Right lobe of liver (tissue), 6 donors: Measurements from ENCODE around the gene TMX2. TPM values are rescaled to one million over a fixed set of nuclear protein-coding genes. Genes with fewer than 3 reads are reported as not detected.

ENCODE experiments used
- ATAC-seq, 4 donors: fragments of 200-7000 bp; cut with Tn5 transposase; one replicate each; pipeline ENCODE4 v1.9.1; 2020; ENCODE audit warnings: mild to moderate bottlenecking in 4 of 4, moderate library complexity in 4 of 4
- DNase-seq, 3 donors: peaks; one replicate each; pipeline ENCODE4 v3.0.0-alpha.2; 2020
- H3K27ac ChIP-seq, 3 donors: fragments of 200-600 bp; one replicate each; pipeline ENCODE4 v1.8.0; 2022
- H3K27me3 ChIP-seq, 2 donors: fragments of 200-600 bp; one replicate each; pipeline ENCODE4 v1.8.0; 2022
- H3K36me3 ChIP-seq, 4 donors: fragments of 200-600 bp; sonication (generic) in 1 of 4; one replicate each; pipeline versions ENCODE4 v1.5.1 to v1.8.0; 2017 to 2022; ENCODE audit warnings: control low read depth in 1 of 4
- H3K4me1 ChIP-seq, 4 donors: fragments of 200-600 bp; sonication (generic) in 1 of 4; one replicate each; pipeline versions ENCODE4 v1.5.1 to v1.8.0; 2017 to 2022; ENCODE audit warnings: control low read depth in 1 of 4
- H3K4me3 ChIP-seq, 3 donors: fragments of 200-600 bp; one replicate each; pipeline ENCODE4 v1.8.0; 2022
- H3K9me3 ChIP-seq, 4 donors: fragments of 200-600 bp; sonication (generic) in 1 of 4; one replicate each; pipeline versions ENCODE4 v1.5.1 to v1.8.0; 2017 to 2022; ENCODE audit warnings: control low read depth in 1 of 4
- POLR2A ChIP-seq: fragments of 450-650 bp; IDR thresholded peaks from one replicate; pipeline ENCODE4 v1.6.1; 2017; ENCODE audit warnings: antibody characterized with exemption, mild to moderate bottlenecking
- WGBS: methylation state at CpG from one replicate; pipeline ENCODE4 v1.1.6; 2018; ENCODE audit warnings: low coverage, low lambda C conversion rate; ENCODE audit not compliant: insufficient coverage; ENCODE audit errors: missing lambda C conversion rate; 5-methylcytosine and 5-hydroxymethylcytosine counted together
- intact Hi-C, 2 donors: fragments of 100-400 bp; cut with DNase I; formaldehyde crosslinking; loops; one replicate each; pipeline versions ENCODE4 v1.11.2 to v1.14.1; 2022
- total RNA-seq, 6 experiments: library from RNA; depleted of rRNA in 2 of 6; stranded (reverse); fragments of >200 nt in 2 of 6; fragmentation: NEBNext Ultra II Directional in 3 of 6; extraction: Animal tissue kit (Norgen Biotek cat#: 25700) in 3 of 6; gene quantifications; one replicate each; pipeline versions ENCODE4 v1.1.0 to v1.2.4, GENCODE V29; 2016 to 2023
- TF ChIP-seq, protein P1 (sequence below), 4 donors: fragments of 200-600 bp in 3 of 4; fragments of 450-650 bp in 1 of 4; IDR thresholded peaks; one replicate each; pipeline versions ENCODE4 v1.5.1 to v1.8.0; 2016 to 2022; ENCODE audit warnings: antibody characterized with exemption in 4 of 4, mild to moderate bottlenecking in 2 of 4
- donor health status: DM: no; HTN: yes; CAD: no.
- donor health status: DM: no; HTN: no; CAD: no.
- donor health status: DM: no; HTN: no; CAD: no.
- donor health status: DM: no; HTN: yes; CAD: no.
- donor health status: DM: no; HTN: yes; CAD: no.

Gene TMX2
- total RNA-seq, 6 experiments from 2014 or later: 39.1 to 53.8 (median 48.5) TPM

DNA sequence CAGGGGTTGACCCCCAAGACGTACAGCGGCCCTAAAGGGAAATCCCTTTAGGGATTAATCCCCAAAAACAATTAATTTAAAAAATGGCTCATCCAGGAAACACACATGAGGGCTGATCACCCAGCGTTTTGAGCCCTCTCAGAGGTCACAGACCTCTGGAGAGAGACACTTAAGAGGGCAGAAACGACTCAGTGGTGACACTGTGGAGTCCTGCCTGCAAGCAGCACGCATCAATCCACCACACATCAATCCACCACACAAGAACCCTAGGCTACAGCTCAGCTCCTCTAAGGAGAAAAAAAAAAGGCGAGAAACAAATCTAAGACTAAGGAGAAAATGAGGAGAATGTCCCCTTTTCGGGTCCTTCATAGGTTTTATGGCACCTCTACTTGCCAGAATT is 16.4 kb downstream of the TMX2 start:
- no peaks in the 10 kb centered on the region for H3K27me3 ChIP-seq
- H3K27ac ChIP-seq: no peak overlapping the region
- no peaks in the 10 kb centered on the region for H3K9me3 ChIP-seq
- no peaks in the 10 kb centered on the region for H3K36me3 ChIP-seq
- intact Hi-C loops: no loop called here
- DNase-seq (no peak), ATAC-seq (no peak)
- TF ChIP-seq, protein P1, sequence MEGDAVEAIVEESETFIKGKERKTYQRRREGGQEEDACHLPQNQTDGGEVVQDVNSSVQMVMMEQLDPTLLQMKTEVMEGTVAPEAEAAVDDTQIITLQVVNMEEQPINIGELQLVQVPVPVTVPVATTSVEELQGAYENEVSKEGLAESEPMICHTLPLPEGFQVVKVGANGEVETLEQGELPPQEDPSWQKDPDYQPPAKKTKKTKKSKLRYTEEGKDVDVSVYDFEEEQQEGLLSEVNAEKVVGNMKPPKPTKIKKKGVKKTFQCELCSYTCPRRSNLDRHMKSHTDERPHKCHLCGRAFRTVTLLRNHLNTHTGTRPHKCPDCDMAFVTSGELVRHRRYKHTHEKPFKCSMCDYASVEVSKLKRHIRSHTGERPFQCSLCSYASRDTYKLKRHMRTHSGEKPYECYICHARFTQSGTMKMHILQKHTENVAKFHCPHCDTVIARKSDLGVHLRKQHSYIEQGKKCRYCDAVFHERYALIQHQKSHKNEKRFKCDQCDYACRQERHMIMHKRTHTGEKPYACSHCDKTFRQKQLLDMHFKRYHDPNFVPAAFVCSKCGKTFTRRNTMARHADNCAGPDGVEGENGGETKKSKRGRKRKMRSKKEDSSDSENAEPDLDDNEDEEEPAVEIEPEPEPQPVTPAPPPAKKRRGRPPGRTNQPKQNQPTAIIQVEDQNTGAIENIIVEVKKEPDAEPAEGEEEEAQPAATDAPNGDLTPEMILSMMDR (IDR thresholded peaks at IDR 0.05): no peak
- no peak for TF ChIP-seq POLR2A
- WGBS: 80% methylated on average over 7 of the region's 7 CpGs
- no peaks in the 10 kb centered on the region for H3K4me1 ChIP-seq
- H3K4me3 ChIP-seq: no peak overlapping the region

DNA sequence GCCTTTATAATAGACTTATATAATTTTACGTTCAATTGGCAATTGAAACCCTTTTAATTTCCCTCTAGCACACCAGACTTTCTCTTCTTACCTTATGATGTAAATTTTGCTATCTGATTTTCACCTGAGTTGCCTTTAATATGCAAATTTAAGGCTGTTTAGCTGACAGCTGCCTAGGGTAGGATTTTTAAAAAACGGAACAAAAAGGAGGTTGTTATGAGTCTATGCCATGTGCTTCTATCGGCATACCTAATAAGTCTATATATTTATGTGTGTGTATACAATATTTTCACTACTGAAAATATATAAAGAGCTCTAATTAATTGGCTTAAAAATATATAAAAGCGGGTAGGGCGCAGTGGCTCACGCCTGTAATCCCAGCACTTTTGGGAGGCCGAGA is 17.1 kb downstream of the TMX2 start:
- H3K27me3 ChIP-seq: no peaks in the 10 kb centered on the region
- intact Hi-C loops: no loop called here
- H3K4me3 ChIP-seq: no peak overlapping the region
- H3K27ac ChIP-seq: no peak overlapping the region
- ATAC-seq: no peak
- no peaks in the 10 kb centered on the region for H3K4me1 ChIP-seq
- DNase-seq: no peak
- 93% methylated on average over 7 of the region's 7 CpGs for WGBS
- no peak for TF ChIP-seq POLR2A
- TF ChIP-seq, protein P1 (IDR thresholded peaks at IDR 0.05): no peak
- no peaks in the 10 kb centered on the region for H3K9me3 ChIP-seq
- peaks cover 0 to 1% (median 0%) of the 10 kb centered on the region in 4 donors for H3K36me3 ChIP-seq

DNA sequence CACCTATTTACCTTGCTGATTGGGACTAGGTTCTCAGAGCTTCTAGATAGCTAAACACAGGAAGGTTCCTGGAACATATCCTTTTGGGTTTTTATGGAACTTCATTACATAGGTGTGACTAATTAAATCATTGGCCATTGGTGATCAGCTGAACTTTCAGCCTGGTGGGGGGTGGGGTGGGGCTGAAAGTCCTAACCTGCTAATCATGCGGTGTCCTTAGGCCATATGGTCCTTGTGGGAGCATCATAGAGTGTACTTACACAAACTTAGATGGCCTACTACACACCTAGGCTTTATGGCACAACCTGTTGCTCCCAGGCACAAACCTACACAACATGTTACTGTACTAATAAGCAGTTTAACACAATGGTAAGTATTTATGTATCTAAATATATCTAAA is 20.3 kb downstream of the TMX2 start:
- WGBS: 100% methylated on average over 1 of the region's 1 CpG

DNA sequence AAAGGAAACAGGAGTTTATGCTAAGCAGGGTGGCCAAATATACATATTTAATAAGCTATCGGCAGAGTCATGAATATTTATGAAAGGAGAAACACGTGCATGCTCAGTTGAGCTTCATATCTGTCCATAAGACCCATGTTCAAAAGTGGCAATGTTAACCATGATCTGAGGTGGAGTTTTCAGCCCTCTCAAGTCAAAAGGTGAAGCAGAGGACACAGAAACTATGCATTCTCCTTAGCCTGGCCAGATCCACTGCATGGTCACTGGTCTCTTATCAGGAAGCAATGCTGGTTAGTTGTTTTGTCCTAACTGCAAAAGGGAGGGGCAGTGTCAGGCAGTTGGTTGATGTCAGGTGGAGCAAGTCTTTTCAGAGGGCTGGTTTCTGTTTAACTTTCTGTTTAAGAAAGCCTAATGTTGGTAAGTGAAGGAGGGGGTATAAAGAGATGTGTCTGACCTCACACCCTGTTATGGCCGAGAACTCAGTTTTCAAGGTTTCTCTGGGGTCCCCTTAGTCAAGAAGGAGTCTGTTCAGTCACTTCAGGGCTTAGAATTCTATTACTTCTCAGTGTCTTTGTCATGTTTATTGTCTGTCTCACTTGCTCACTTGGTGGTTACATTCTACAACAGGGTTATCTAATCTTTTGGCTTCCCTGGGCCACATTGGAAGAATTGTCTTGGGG is 23.4 kb downstream of the TMX2 start:
- no peaks in the 10 kb centered on the region for H3K9me3 ChIP-seq
- TF ChIP-seq POLR2A: no peak
- TF ChIP-seq, protein P1 (IDR thresholded peaks at IDR 0.05): no peak
- H3K4me3 ChIP-seq: no peak overlapping the region
- DNase-seq (no peak), ATAC-seq (no peak)
- H3K27me3 ChIP-seq: no peaks in the 10 kb centered on the region
- intact Hi-C loops: no loop called here
- WGBS: 82% methylated on average over 3 of the region's 3 CpGs
- no peak overlapping the region for H3K27ac ChIP-seq
- peaks cover 0 to 5% (median 0%) of the 10 kb centered on the region in 4 donors for H3K4me1 ChIP-seq
- peaks cover 0 to 20% (median 6%) of the 10 kb centered on the region in 4 donors for H3K36me3 ChIP-seq

More for the DNA sequence above, 20.3 kb downstream of the TMX2 start:
- H3K27me3 ChIP-seq: no peaks in the 10 kb centered on the region
- H3K4me1 ChIP-seq: no peaks in the 10 kb centered on the region
- intact Hi-C loops: no loop called here
- H3K27ac ChIP-seq: no peak overlapping the region
- no peak for DNase-seq
- no peak for ATAC-seq
- TF ChIP-seq POLR2A: no peak
- TF ChIP-seq, protein P1 (IDR thresholded peaks at IDR 0.05): no peak
- peaks cover 0 to 5% (median under 1%) of the 10 kb centered on the region in 4 donors for H3K36me3 ChIP-seq
- no peaks in the 10 kb centered on the region for H3K9me3 ChIP-seq
- H3K4me3 ChIP-seq: no peak overlapping the region
